ENCODE measurements around the gene C1QTNF8.

Gene C1QTNF8, protein sequence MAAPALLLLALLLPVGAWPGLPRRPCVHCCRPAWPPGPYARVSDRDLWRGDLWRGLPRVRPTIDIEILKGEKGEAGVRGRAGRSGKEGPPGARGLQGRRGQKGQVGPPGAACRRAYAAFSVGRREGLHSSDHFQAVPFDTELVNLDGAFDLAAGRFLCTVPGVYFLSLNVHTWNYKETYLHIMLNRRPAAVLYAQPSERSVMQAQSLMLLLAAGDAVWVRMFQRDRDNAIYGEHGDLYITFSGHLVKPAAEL

DNA sequence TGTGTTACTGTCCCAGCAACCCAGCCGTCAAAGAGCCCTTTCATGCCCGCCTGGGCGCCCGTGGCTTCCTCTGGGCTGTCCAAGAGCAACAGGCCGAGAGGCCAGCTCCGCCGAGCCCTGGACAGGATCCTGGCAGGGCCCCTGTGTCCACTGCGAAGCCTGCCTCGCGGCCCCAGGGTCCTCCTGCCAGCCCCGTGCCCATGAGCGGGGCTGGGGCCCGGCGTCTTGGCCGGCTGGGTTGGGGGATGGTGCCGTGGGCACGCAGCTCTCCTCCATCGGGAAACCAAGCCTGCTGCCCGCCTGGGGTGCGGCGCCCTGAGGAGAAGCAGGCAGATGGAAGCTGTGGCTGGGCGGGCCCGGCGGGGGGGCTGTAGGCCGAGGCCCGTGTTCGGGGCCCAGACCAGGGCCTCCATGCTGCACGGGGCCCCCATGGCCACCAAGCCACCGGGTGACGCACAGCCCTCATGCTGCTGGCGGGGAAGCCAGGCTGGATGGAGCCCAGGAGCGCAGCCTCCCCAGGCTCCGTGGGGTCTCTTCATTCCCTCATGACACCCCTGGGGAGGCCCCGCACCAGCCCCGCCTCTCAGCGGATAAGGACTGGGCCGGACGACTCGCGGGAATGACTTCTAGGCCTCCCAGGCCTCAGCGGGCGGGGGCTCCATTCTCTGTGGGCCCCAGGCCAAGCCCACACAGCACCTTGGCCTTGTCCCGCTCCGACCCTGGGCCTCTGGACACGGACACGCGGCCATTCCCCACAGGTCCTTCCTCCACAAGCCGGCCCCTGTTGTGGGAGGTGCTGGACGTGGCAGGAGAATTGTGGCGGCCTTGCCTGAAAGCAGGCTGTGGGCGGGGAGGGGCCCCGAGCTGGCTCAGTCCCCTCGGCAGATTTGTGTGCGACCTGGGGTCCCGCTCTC is at the start of gene C1QTNF8:
TSS of gene C1QTNF8 (minus strand) at position 76 of the 914 bp plus-strand sequence. CDS start 1,322 bp downstream, outside the sequence.
- no peak for DNase-seq (ENCODE audit: low read depth)
- no peak within 1 kb of the TSS for H3K4me3 ChIP-seq (ENCODE audit: control insufficient read depth, low read depth, low read length)
- TF ChIP-seq, protein P1, sequence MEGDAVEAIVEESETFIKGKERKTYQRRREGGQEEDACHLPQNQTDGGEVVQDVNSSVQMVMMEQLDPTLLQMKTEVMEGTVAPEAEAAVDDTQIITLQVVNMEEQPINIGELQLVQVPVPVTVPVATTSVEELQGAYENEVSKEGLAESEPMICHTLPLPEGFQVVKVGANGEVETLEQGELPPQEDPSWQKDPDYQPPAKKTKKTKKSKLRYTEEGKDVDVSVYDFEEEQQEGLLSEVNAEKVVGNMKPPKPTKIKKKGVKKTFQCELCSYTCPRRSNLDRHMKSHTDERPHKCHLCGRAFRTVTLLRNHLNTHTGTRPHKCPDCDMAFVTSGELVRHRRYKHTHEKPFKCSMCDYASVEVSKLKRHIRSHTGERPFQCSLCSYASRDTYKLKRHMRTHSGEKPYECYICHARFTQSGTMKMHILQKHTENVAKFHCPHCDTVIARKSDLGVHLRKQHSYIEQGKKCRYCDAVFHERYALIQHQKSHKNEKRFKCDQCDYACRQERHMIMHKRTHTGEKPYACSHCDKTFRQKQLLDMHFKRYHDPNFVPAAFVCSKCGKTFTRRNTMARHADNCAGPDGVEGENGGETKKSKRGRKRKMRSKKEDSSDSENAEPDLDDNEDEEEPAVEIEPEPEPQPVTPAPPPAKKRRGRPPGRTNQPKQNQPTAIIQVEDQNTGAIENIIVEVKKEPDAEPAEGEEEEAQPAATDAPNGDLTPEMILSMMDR (conservative IDR thresholded peaks at IDR 0.05; ENCODE audit: control insufficient read depth, insufficient read depth, low read depth, low read length), result no peak

- TF ChIP-seq, protein P1 (conservative IDR thresholded peaks at IDR 0.05; ENCODE audit: control insufficient read depth, insufficient read depth, low read depth, low read length), result no peak
- no peak overlapping the region for H3K4me3 ChIP-seq (ENCODE audit: control insufficient read depth, low read depth, low read length)
- no peak for DNase-seq (ENCODE audit: low read depth)
These were observed 49.5 kb upstream of the C1QTNF8 start for GRCh38 chr16:1145383-1146100.

GRCh38 chr16:1144476-1145382 is 48.7 kb upstream of the C1QTNF8 start:
- TF ChIP-seq, protein P1 (conservative IDR thresholded peaks at IDR 0.05; ENCODE audit: control insufficient read depth, insufficient read depth, low read depth, low read length), result no peak
- H3K4me3 ChIP-seq (ENCODE audit: control insufficient read depth, low read depth, low read length), result no peak overlapping the region
- DNase-seq (ENCODE audit: low read depth), result no peak

DNA sequence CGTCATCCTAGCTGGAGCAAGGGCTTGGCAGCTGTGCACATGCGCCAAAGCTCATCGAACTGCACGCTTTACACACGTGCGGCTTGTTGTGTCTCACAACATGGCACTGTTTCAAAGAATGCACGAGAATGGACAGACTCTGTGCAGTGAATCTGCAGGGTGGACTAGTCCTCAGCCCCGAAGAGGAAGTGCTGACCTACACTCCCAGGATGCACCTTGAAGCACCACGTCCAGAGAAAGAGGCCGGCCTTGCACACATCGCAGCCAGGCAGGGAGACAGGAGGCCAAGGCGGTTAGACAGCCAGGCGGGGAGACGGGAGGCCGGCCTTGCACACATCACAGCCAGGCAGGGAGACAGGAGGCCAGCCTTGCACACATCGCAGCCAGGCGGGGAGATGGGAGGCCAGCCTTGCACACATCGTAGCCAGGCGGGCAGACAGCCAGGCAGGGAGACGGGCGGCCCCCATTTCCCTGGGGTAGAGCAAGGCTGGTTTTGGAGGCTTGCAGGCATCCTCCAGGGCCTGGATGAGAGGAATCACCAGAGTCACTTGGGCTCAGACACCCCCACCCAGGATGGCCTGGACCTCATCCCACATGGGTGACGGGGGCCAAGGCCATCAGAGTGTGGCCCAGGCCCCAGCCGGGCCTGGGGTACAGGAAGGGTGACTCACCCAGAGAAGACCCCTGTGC is 47.9 kb upstream of the C1QTNF8 start:
- DNase-seq (ENCODE audit: low read depth), result no peak

GRCh38 chr16:1142911-1143310 is 46.9 kb upstream of the C1QTNF8 start:
- TF ChIP-seq, protein P1 (conservative IDR thresholded peaks at IDR 0.05; ENCODE audit: control insufficient read depth, insufficient read depth, low read depth, low read length), result no peak
- DNase-seq (ENCODE audit: low read depth), result no peak
- H3K4me3 ChIP-seq (ENCODE audit: control insufficient read depth, low read depth, low read length), result no peak overlapping the region

More for the DNA sequence above, 47.9 kb upstream of the C1QTNF8 start:
- no peak overlapping the region for H3K4me3 ChIP-seq (ENCODE audit: control insufficient read depth, low read depth, low read length)
- TF ChIP-seq, protein P1 (conservative IDR thresholded peaks at IDR 0.05; ENCODE audit: control insufficient read depth, insufficient read depth, low read depth, low read length), result no peak

Measured in fibroblast of mammary gland (primary cell).